LNCAP (cell line): ENCODE results near the gene UPK3B.
"Not testable (repeated sequence)": the region's sequence is repeated elsewhere in the genome, so short reads cannot be mapped to it uniquely, and the experiment has no call there.

Source experiments
- CTCF ChIP-seq: fragments of 450-650 bp; IDR thresholded peaks from 2 replicates; pipeline ENCODE4 v1.5.1; 2017; ENCODE audit warnings: mild to moderate bottlenecking

Gene UPK3B

GRCh38 chr7:76509931-76510877 lies at the start of gene UPK3B:
UPK3B (plus strand) TSS chr7:76510552; CDS start chr7:76510653, 101 bp downstream.
- no peak for TF ChIP-seq CTCF

- TF ChIP-seq CTCF = not testable (repeated sequence)
These were observed 48.8 kb upstream of the UPK3B start, which contains the start of gene DTX2 for GRCh38 chr7:76461464-76462101. DTX2 (plus strand) TSS chr7:76461709; CDS start chr7:76480510, 18,801 bp downstream.

- TF ChIP-seq CTCF = no peak
These were observed 4.9 kb upstream of the UPK3B start for GRCh38 chr7:76505168-76506080.

- no peak for TF ChIP-seq CTCF
These were observed 4.3 kb upstream of the UPK3B start for GRCh38 chr7:76506081-76506440.

GRCh38 chr7:76507723-76508406 lies 2.5 kb upstream of the UPK3B start:
- TF ChIP-seq CTCF = no peak

- TF ChIP-seq CTCF = peak; percentile 35; the same call in 1 of the 2 replicates
These were observed 2.8 kb downstream of the UPK3B start for GRCh38 chr7:76512941-76513816.
